Immature natural killer cell (primary cell): ENCODE results near the gene PPP1R16B. TPM values are rescaled to one million over a fixed set of nuclear protein-coding genes. Genes with fewer than 3 reads are reported as not detected.
A peak's percentile ranks its signal among the peaks of the same experiment; 100 is the strongest.

Experiments
- DNase-seq, 3 donors: peaks; one replicate each; pipeline ENCODE4 v3.0.0; 2022; ENCODE audit warnings: mixed read lengths in 1 of 3
- H3K27ac Mint-ChIP-seq, 6 donors: one replicate each; pipeline ENCODE4 v1.8.0; 2020; ENCODE audit warnings: mixed read lengths in 6 of 6, mild to moderate bottlenecking in 5 of 6, inconsistent platforms in 4 of 6, moderate library complexity in 3 of 6
- H3K27me3 Mint-ChIP-seq, 3 donors: one replicate each; pipeline ENCODE4 v1.8.0; 2020 to 2021; ENCODE audit warnings: low read depth in 3 of 3, mild to moderate bottlenecking in 3 of 3, mixed read lengths in 3 of 3, moderate library complexity in 3 of 3, inconsistent platforms in 1 of 3
- H3K36me3 Mint-ChIP-seq, 3 donors: one replicate each; pipeline ENCODE4 v1.8.0; 2020; ENCODE audit warnings: mixed read lengths in 3 of 3, inconsistent platforms in 2 of 3, mild to moderate bottlenecking in 2 of 3
- H3K4me1 Mint-ChIP-seq, 2 donors: one replicate each; pipeline ENCODE4 v1.8.0; 2020; ENCODE audit warnings: inconsistent platforms in 2 of 2, mild to moderate bottlenecking in 2 of 2, mixed read lengths in 2 of 2, moderate library complexity in 1 of 2
- H3K4me3 Mint-ChIP-seq, 5 donors: one replicate each; pipeline ENCODE4 v1.8.0; 2020; ENCODE audit warnings: mild to moderate bottlenecking in 5 of 5, mixed read lengths in 5 of 5, inconsistent platforms in 3 of 5, moderate library complexity in 3 of 5
- H3K9me3 Mint-ChIP-seq, 6 donors: one replicate each; pipeline ENCODE4 v1.8.0; 2020; ENCODE audit warnings: mild to moderate bottlenecking in 6 of 6, mixed read lengths in 6 of 6, inconsistent platforms in 4 of 6, moderate library complexity in 3 of 6
- polyA plus RNA-seq, 3 donors: library from polyadenylated mRNA; unstranded; fragments of 300-500 nt; fragmentation: Illumina TruSeq; gene quantifications; one replicate each; pipeline ENCODE4 v1.2.3, GENCODE V29; 2021

Gene PPP1R16B
- polyA plus RNA-seq, 3 donors from 2014 or later, result 23.6 to 42.8 (median 24.9) TPM

GRCh38 chr20:38882600-38882999 is 77.1 kb downstream of the PPP1R16B start:
- peaks cover 0 to 1% (median 0%) of the 10 kb centered on the region in 3 donors for H3K36me3 Mint-ChIP-seq
- H3K27ac Mint-ChIP-seq, result peak overlapping the region; percentile 94 to 100 (median 97)
- peak overlapping the region; percentile 58 to 82 (median 75) for H3K4me3 Mint-ChIP-seq
- peaks cover 73 to 80% of the 10 kb centered on the region in 2 donors for H3K4me1 Mint-ChIP-seq
- no peaks in the 10 kb centered on the region for H3K9me3 Mint-ChIP-seq
- peaks cover 2 to 6% (median 3%) of the 10 kb centered on the region in 3 donors for H3K27me3 Mint-ChIP-seq
- DNase-seq, result no peak

DNA sequence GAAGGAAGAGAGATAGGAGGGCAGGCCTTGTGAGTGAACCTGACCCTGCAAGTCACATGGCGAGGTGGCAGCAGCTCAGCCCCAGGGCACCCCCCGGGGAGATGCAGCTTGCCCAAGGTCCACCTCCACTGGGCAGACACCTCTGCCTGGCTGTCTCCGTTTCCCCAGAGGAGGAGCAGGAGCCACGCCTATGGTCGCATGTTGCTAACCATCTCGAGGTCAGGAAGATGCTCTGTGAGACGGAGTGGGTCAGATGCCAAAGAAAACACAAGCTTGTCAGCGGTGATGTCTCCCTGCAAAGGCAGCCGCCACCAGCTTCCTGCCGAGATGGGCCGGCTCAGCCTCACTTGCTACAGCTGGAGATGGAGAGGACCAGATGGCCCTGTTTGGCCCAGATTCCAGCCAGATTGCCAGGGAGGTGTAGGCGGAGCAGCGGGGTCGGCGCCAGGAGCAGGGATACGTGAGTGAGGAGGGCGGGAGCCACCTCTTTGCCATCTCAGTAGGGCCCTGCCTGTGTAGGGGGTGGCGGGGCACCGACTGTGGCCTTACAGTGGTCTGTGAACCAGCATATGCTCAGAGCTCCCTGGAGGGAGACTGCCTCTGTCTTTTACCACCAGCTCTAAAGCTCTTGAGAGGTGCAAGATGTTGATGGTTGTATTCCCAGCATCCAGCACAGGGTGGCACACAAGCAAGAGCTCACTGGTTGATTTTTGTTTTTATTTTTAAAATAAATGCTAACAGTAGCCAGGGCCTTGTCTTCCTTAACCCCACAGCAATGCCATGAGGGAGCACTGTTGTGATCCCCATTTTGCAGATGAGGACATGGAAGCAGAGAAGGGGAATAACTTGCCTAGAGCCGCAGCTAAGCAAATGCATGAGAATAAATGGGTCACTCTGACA is 77.8 kb downstream of the PPP1R16B start:
- H3K9me3 Mint-ChIP-seq, result no peaks in the 10 kb centered on the region
- DNase-seq, result peak; percentile 54 to 62 (median 55)
- peaks cover 72 to 73% of the 10 kb centered on the region in 2 donors for H3K4me1 Mint-ChIP-seq
- H3K27me3 Mint-ChIP-seq, result peaks cover 2 to 6% (median 4%) of the 10 kb centered on the region in 3 donors
- peak overlapping the region; percentile 58 to 82 (median 75) for H3K4me3 Mint-ChIP-seq
- H3K27ac Mint-ChIP-seq, result peak overlapping the region; percentile 94 to 100 (median 97)
- no peaks in the 10 kb centered on the region for H3K36me3 Mint-ChIP-seq

GRCh38 chr20:38883981-38884733 is 78.7 kb downstream of the PPP1R16B start:
- H3K27me3 Mint-ChIP-seq, result peaks cover 1 to 6% (median 2%) of the 10 kb centered on the region in 3 donors
- no peaks in the 10 kb centered on the region for H3K36me3 Mint-ChIP-seq
- peak overlapping the region; percentile 94 to 100 (median 97) for H3K27ac Mint-ChIP-seq
- H3K4me1 Mint-ChIP-seq, result peaks cover 66 to 69% of the 10 kb centered on the region in 2 donors
- no peaks in the 10 kb centered on the region for H3K9me3 Mint-ChIP-seq
- no peak for DNase-seq
- peak overlapping the region in 3 of 5 donors; percentile 29 to 42 (median 29) for H3K4me3 Mint-ChIP-seq

- peaks cover 0 to 4% (median 0%) of the 10 kb centered on the region in 3 donors for H3K36me3 Mint-ChIP-seq
- peaks cover 1 to 6% (median 2%) of the 10 kb centered on the region in 3 donors for H3K27me3 Mint-ChIP-seq
- no peaks in the 10 kb centered on the region for H3K9me3 Mint-ChIP-seq
- DNase-seq, result no peak
- H3K4me1 Mint-ChIP-seq, result peaks cover 58 to 65% of the 10 kb centered on the region in 2 donors
- peak overlapping the region in 2 of 6 donors; percentile 9 to 70 for H3K27ac Mint-ChIP-seq
- no peak overlapping the region for H3K4me3 Mint-ChIP-seq
These were observed 79.9 kb downstream of the PPP1R16B start for GRCh38 chr20:38885357-38885756.

- Mint-ChIP-seq H3K4me1 (peaks cover 43 to 57% of the 10 kb centered on the region in 2 donors), H3K27me3 (peaks cover 0 to 5% (median 3%) of the 10 kb centered on the region in 3 donors), H3K4me3 (no peak overlapping the region), H3K27ac (peak overlapping the region in 5 of 6 donors; percentile 2 to 49 (median 14)), H3K9me3 (no peaks in the 10 kb centered on the region), H3K36me3 (peaks cover 0 to 5% (median 0%) of the 10 kb centered on the region in 3 donors)
- DNase-seq, result no peak
These were observed 82.7 kb downstream of the PPP1R16B start for GRCh38 chr20:38888059-38888831.

GRCh38 chr20:38889050-38889449 is 83.6 kb downstream of the PPP1R16B start:
- H3K27ac Mint-ChIP-seq, result peak overlapping the region in 5 of 6 donors; percentile 28 to 78 (median 37)

DNA sequence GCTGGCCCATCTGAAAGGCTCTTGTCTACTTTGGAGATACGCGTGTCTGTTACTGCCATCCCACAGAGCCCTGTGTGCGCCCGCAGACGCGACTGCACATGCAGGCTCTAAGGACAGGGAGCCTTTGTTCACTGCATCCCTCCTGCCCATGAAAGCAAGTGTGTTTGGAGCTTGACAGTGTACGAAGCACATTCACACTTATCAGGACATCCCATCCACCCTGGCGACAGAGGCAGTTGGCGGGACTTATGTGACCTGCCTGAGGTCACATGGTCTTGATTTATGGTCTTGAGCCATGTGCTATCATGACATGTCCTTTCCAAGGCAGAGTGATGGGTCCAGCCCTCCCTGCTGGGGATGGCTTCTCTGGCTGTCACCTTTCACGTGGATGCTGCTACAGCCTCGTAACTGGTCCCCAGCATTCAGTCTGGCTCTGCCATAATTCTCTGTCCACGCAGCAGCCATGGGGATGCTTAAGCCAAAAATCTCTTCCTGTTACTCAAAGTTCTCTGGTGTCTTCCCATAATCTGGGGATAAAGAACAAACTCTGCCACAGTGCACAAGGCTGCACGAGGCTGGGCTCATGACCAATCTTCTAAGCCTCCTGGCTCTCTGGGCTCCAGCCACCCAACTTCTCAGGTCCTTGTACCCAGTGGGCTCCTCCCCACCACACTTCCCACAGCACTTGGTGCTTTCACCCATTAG is 84.4 kb downstream of the PPP1R16B start:
- Mint-ChIP-seq H3K27me3 (peaks cover 3 to 10% (median 4%) of the 10 kb centered on the region in 3 donors), H3K4me3 (no peak overlapping the region), H3K36me3 (peaks cover 0 to 5% (median 0%) of the 10 kb centered on the region in 3 donors), H3K9me3 (no peaks in the 10 kb centered on the region), H3K4me1 (peaks cover 47 to 61% of the 10 kb centered on the region in 2 donors), H3K27ac (peak overlapping the region; percentile 68 to 85 (median 80))
- DNase-seq, result no peak

More at GRCh38 chr20:38889050-38889449, 83.6 kb downstream of the PPP1R16B start:
- no peak overlapping the region for H3K4me3 Mint-ChIP-seq
- no peaks in the 10 kb centered on the region for H3K9me3 Mint-ChIP-seq
- H3K27me3 Mint-ChIP-seq, result peaks cover 3 to 6% (median 4%) of the 10 kb centered on the region in 3 donors
- H3K4me1 Mint-ChIP-seq, result peaks cover 42 to 57% of the 10 kb centered on the region in 2 donors
- no peak for DNase-seq
- H3K36me3 Mint-ChIP-seq, result peaks cover 0 to 5% (median 0%) of the 10 kb centered on the region in 3 donors

- peak overlapping the region; percentile 68 to 85 (median 80) for H3K27ac Mint-ChIP-seq
- no peak for DNase-seq
- peaks cover 0 to 5% (median 0%) of the 10 kb centered on the region in 3 donors for H3K36me3 Mint-ChIP-seq
- peaks cover 3 to 11% (median 4%) of the 10 kb centered on the region in 3 donors for H3K27me3 Mint-ChIP-seq
- no peak overlapping the region for H3K4me3 Mint-ChIP-seq
- H3K9me3 Mint-ChIP-seq, result no peaks in the 10 kb centered on the region
- peaks cover 44 to 61% of the 10 kb centered on the region in 2 donors for H3K4me1 Mint-ChIP-seq
These were observed 85.0 kb downstream of the PPP1R16B start for GRCh38 chr20:38890497-38890818.

DNA sequence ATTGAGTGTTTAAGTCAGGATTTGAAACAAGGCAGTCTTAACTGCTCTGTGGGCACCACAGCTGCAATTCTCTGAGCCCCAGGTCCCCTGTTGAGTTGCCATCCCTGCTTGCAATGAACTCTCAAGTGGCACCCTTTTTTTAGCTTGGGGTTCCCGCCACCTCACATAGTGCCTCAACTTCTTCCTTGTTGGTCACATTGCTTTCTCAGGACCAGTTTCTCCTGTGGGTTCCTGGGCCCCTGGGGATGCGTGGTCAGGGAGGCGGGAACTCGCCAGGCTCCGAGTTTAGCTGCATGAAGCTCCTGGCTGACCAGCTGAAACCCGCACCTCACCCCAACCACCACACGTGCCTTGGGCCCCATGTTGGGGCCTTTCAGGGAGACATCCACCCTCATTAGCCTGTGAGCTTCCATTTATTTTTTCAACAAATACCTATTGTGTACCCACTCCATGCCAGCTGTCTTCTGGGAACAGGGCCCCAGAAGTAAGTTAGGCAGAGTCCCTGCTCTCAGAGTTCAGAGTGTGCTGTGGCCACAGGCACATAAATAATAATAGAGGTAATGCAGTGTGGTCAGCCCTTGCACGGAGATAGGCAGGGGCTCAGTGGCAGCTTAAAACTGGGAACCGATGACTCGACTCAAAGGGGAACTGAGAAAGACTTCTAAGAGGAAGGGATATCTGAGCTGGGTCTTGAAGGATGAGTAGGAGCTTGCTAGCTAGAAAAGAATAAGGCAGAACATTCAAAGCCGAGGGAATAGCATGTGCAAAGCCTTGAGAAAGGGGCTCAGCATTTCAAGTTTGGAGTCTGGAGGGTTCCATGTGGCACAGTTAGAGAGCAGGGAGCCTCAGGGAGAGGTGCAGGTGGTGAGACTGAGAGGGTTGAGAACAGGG is 86.8 kb downstream of the PPP1R16B start:
- Mint-ChIP-seq H3K27ac (peak overlapping the region; percentile 87 to 97 (median 96)), H3K36me3 (peaks cover 5 to 11% (median 6%) of the 10 kb centered on the region in 3 donors), H3K4me3 (peak overlapping the region in 4 of 5 donors; percentile 8 to 72 (median 27)), H3K27me3 (peaks cover 3 to 12% (median 4%) of the 10 kb centered on the region in 3 donors), H3K9me3 (no peaks in the 10 kb centered on the region), H3K4me1 (peaks cover 39 to 51% of the 10 kb centered on the region in 2 donors)
- DNase-seq, result no peak

- Mint-ChIP-seq H3K9me3 (no peaks in the 10 kb centered on the region), H3K36me3 (peaks cover 9 to 15% (median 12%) of the 10 kb centered on the region in 3 donors), H3K4me3 (peak overlapping the region; percentile 62 to 74 (median 72)), H3K27me3 (peaks cover 3 to 12% (median 3%) of the 10 kb centered on the region in 3 donors), H3K27ac (peak overlapping the region; percentile 87 to 97 (median 96)), H3K4me1 (peaks cover 35 to 50% of the 10 kb centered on the region in 2 donors)
- no peak for DNase-seq
These were observed 87.6 kb downstream of the PPP1R16B start for GRCh38 chr20:38893056-38893564.

GRCh38 chr20:38893565-38894090 is 88.1 kb downstream of the PPP1R16B start:
- peak overlapping the region; percentile 87 to 97 (median 96) for H3K27ac Mint-ChIP-seq
- peaks cover 34 to 50% of the 10 kb centered on the region in 2 donors for H3K4me1 Mint-ChIP-seq
- peaks cover 3 to 12% (median 3%) of the 10 kb centered on the region in 3 donors for H3K27me3 Mint-ChIP-seq
- H3K4me3 Mint-ChIP-seq, result peak overlapping the region; percentile 62 to 74 (median 72)
- DNase-seq, result peak; percentile 79 to 83 (median 83)
- peaks cover 9 to 15% (median 13%) of the 10 kb centered on the region in 3 donors for H3K36me3 Mint-ChIP-seq
- H3K9me3 Mint-ChIP-seq, result no peaks in the 10 kb centered on the region
